PC-3 (cell line): ENCODE data around the gene TIE1. TPM values are rescaled to one million over a fixed set of nuclear protein-coding genes. Genes with fewer than 3 reads are reported as not detected.

Experiments used
- ATAC-seq: fragments of 200-7000 bp; cut with Tn5 transposase; 2 replicates; pipeline ENCODE4 v1.9.1; 2020; ENCODE audit warnings: mild to moderate bottlenecking, moderate library complexity
- BruUV-seq: library from RNA; stranded (reverse); fragments of 400-500 nt; replicated peaks from 2 replicates; lab custom pipeline; 2021; lab: Mats Ljungman, UMichigan
- CTCF ChIA-PET: fragments of 300-600 bp; sonication (Branson Sonifier 250); formaldehyde crosslinking; loops from one replicate; lab custom pipeline; 2022; ENCODE audit warnings: antibody characterized with exemption; lab: Charles Lee
- POLR2A ChIA-PET: fragments of 300-600 bp; sonication (Branson Sonifier 250); formaldehyde crosslinking; loops from one replicate; lab custom pipeline; 2022; ENCODE audit warnings: antibody characterized with exemption; ENCODE audit not compliant: unreplicated experiment; lab: Charles Lee
- DNase-seq: peaks from one replicate; pipeline ENCODE4 v3.0.0-alpha.2; 2015
- H2AFZ ChIP-seq: fragments of 300-600 bp; sonication (generic); 2 replicates; pipeline ENCODE4 v1.6.0; 2016; ENCODE audit warnings: antibody characterized with exemption, low read length
- H3F3A ChIP-seq: fragments of 300-600 bp; sonication (generic); one replicate; pipeline ENCODE4 v1.6.0; 2017; ENCODE audit warnings: antibody characterized with exemption, low read length, control low read depth, mild to moderate bottlenecking; ENCODE audit not compliant: unreplicated experiment
- H3K27ac ChIP-seq: fragments of 300-600 bp; sonication (generic); 2 replicates; pipeline ENCODE4 v1.5.1; 2016; ENCODE audit warnings: mild to moderate bottlenecking, low read length
- H3K27me3 ChIP-seq: fragments of 300-600 bp; sonication (generic); 2 replicates; pipeline ENCODE4 v1.6.1; 2016; ENCODE audit warnings: low read length, mixed read lengths
- H3K36me3 ChIP-seq: fragments of 300-600 bp; sonication (generic); 2 replicates; pipeline ENCODE4 v1.6.1; 2016; ENCODE audit warnings: low read depth, mixed run types, low read length, mixed read lengths
- H3K4me1 ChIP-seq: fragments of 300-600 bp; sonication (generic); 2 replicates; pipeline ENCODE4 v1.5.1; 2016; ENCODE audit warnings: low read length; ENCODE audit not compliant: insufficient read depth
- H3K4me2 ChIP-seq: fragments of 300-600 bp; sonication (generic); 2 replicates; pipeline ENCODE4 v1.6.0; 2016; ENCODE audit warnings: low read length
- H3K4me3 ChIP-seq: fragments of 300-600 bp; sonication (generic); 2 replicates; pipeline ENCODE4 v1.5.1; 2016; ENCODE audit warnings: mild to moderate bottlenecking, low read length, mixed read lengths
- H3K79me2 ChIP-seq: fragments of 300-600 bp; sonication (generic); 2 replicates; pipeline ENCODE4 v1.6.1; 2017; ENCODE audit warnings: low read length, mixed read lengths
- H3K9ac ChIP-seq: fragments of 300-600 bp; sonication (generic); 2 replicates; pipeline ENCODE4 v1.6.0; 2016; ENCODE audit warnings: mild to moderate bottlenecking, low read length
- H3K9me2 ChIP-seq: fragments of 300-600 bp; sonication (generic); replicated peaks from 2 replicates; pipeline ENCODE4 v1.6.1; 2016; ENCODE audit warnings: mixed run types, low read length, mixed read lengths
- H3K9me3 ChIP-seq: fragments of 300-600 bp; sonication (generic); 2 replicates; pipeline ENCODE4 v1.6.1; 2016; ENCODE audit warnings: low read length, mixed read lengths
- H4K20me1 ChIP-seq: fragments of 300-600 bp; sonication (generic); 2 replicates; pipeline ENCODE4 v1.6.1; 2016; ENCODE audit warnings: low read length, mixed read lengths
- CTCF ChIP-seq: fragments of 300-600 bp; sonication (generic); conservative IDR thresholded peaks from 2 replicates; pipeline ENCODE4 v1.5.1; 2017; ENCODE audit warnings: antibody characterized with exemption, low read depth, mild to moderate bottlenecking, low read length
- EZH2 ChIP-seq: fragments of 300-600 bp; sonication (generic); IDR thresholded peaks from one replicate; pipeline ENCODE4 v1.6.1; 2017; ENCODE audit warnings: antibody characterized with exemption, mild to moderate bottlenecking, low read length; ENCODE audit not compliant: unreplicated experiment
- EZH2phosphoT487 ChIP-seq: fragments of 300-600 bp; sonication (generic); IDR thresholded peaks from 2 replicates; pipeline ENCODE4 v1.6.1; 2018; ENCODE audit warnings: mild to moderate bottlenecking, antibody characterized with exemption, low read length, borderline replicate concordance
- intact Hi-C: fragments of 100-400 bp; cut with micrococcal nuclease; formaldehyde crosslinking; loops from 2 replicates; pipeline ENCODE4 v1.9.0; 2023
- total RNA-seq: library from RNA; depleted of rRNA; stranded (reverse); fragments of >200 nt; gene quantifications from 2 replicates; pipeline ENCODE4 v1.2.3, GENCODE V29; 2014

TIE1 gene
- total RNA-seq, 1 experiment from 2014 or later: 1.5 TPM

GRCh38 chr1:43354471-43354870 is 53.7 kb downstream of the TIE1 start:
- no peak for ATAC-seq

GRCh38 chr1:43354936-43355335 is 54.2 kb downstream of the TIE1 start:
- H3F3A ChIP-seq: no peaks in the 10 kb centered on the region
- H4K20me1 ChIP-seq: no peaks in the 10 kb centered on the region
- DNase-seq (peak; percentile 20), ATAC-seq (no peak)
- no peaks in the 10 kb centered on the region for H3K27me3 ChIP-seq
- intact Hi-C loops: no loop called here
- H3K4me2 ChIP-seq: no peak overlapping the region
- H3K9me3 ChIP-seq: no peaks in the 10 kb centered on the region
- no peak overlapping the region for H2AFZ ChIP-seq
- no peak for TF ChIP-seq EZH2
- no peak for TF ChIP-seq EZH2phosphoT487
- no peak for TF ChIP-seq CTCF
- peaks cover 6% of the 10 kb centered on the region for H3K36me3 ChIP-seq
- no peaks in the 10 kb centered on the region for H3K9me2 ChIP-seq
- ChIA-PET POLR2A (no interaction called here), CTCF (no interaction called here)
- peaks cover 9% of the 10 kb centered on the region for H3K4me1 ChIP-seq
- no peak overlapping the region for H3K27ac ChIP-seq
- no TSS peak for BruUV-seq
- no peak overlapping the region for H3K9ac ChIP-seq
- no peak overlapping the region for H3K4me3 ChIP-seq
- H3K79me2 ChIP-seq: peaks cover 20% of the 10 kb centered on the region

More at GRCh38 chr1:43354471-43354870, 53.7 kb downstream of the TIE1 start:
- no peaks in the 10 kb centered on the region for H3K27me3 ChIP-seq
- no TSS peak for BruUV-seq
- POLR2A ChIA-PET: no interaction called here
- no peak overlapping the region for H2AFZ ChIP-seq
- CTCF ChIA-PET: no interaction called here
- TF ChIP-seq CTCF: no peak
- no peak for TF ChIP-seq EZH2
- no peak for TF ChIP-seq EZH2phosphoT487
- no peaks in the 10 kb centered on the region for H3K9me2 ChIP-seq
- no peaks in the 10 kb centered on the region for H3K9me3 ChIP-seq
- intact Hi-C loops: no loop called here
- peaks cover 14% of the 10 kb centered on the region for H3K4me1 ChIP-seq
- peaks cover 1% of the 10 kb centered on the region; the same call in 1 of the 2 replicates for H3K36me3 ChIP-seq
- H3K4me2 ChIP-seq: no peak overlapping the region
- H3K79me2 ChIP-seq: peaks cover 15% of the 10 kb centered on the region
- H3K9ac ChIP-seq: no peak overlapping the region
- H4K20me1 ChIP-seq: no peaks in the 10 kb centered on the region
- no peak overlapping the region for H3K27ac ChIP-seq
- H3F3A ChIP-seq: no peaks in the 10 kb centered on the region
- no peak overlapping the region for H3K4me3 ChIP-seq
- no peak for DNase-seq

GRCh38 chr1:43357251-43357650 is 56.5 kb downstream of the TIE1 start:
- CTCF ChIA-PET: no interaction called here
- Histone ChIP-seq H3K9ac (no peak overlapping the region), H4K20me1 (peaks cover 13% of the 10 kb centered on the region), H3F3A (peaks cover 7% of the 10 kb centered on the region), H3K9me2 (no peaks in the 10 kb centered on the region), H3K79me2 (peaks cover 43% of the 10 kb centered on the region), H3K9me3 (no peaks in the 10 kb centered on the region), H3K4me1 (peaks cover 25% of the 10 kb centered on the region), H2AFZ (no peak overlapping the region), H3K4me2 (peak overlapping the region; percentile 97; the same call in 1 of the 2 replicates), H3K36me3 (peaks cover 29% of the 10 kb centered on the region), H3K27ac (no peak overlapping the region), H3K4me3 (no peak overlapping the region), H3K27me3 (no peaks in the 10 kb centered on the region)
- ATAC-seq (no peak), DNase-seq (no peak)
- intact Hi-C loops: no loop called here
- no TSS peak for BruUV-seq
- TF ChIP-seq EZH2 (no peak), EZH2phosphoT487 (no peak), CTCF (no peak)
- POLR2A ChIA-PET: no interaction called here
